GM12892 (cell line): ENCODE results near the gene CCS.

Experiments used
- POLR2A ChIP-seq: IDR thresholded peaks from 2 replicates; pipeline ENCODE4 v1.6.1; 2011; ENCODE audit warnings: low read depth, low read length, control low read depth
- POLR2AphosphoS5 ChIP-seq: IDR thresholded peaks from 2 replicates; pipeline ENCODE4 v1.6.1; 2011; ENCODE audit warnings: low read depth, low read length, control low read depth

GRCh38 chr11:66562907-66563583 is 29.9 kb upstream of the CCS start:
- TF ChIP-seq POLR2A (no peak), POLR2AphosphoS5 (no peak)
